CD14-positive monocyte (primary cell): ENCODE data around the gene BMP15. TPM values are rescaled to one million over a fixed set of nuclear protein-coding genes. Genes with fewer than 3 reads are reported as not detected.

Experiments used
- DNase-seq, 3 donors: peaks; one replicate each; pipeline ENCODE4 v3.0.0-alpha.2; 2011 to 2022
- H2AFZ ChIP-seq: 2 replicates; pipeline ENCODE4 v1.6.0; 2012; ENCODE audit warnings: mild to moderate bottlenecking, low read depth, low read length, inconsistent platforms; ENCODE audit not compliant: insufficient read depth, poor library complexity, severe bottlenecking
- H3K27ac ChIP-seq, 2 donors: 1 replicate in 1 of 2; 2 replicates in 1 of 2; pipeline ENCODE4 v1.5.1; 2012 to 2013; ENCODE audit warnings: low read length in 2 of 2, control low read depth in 1 of 2, inconsistent platforms in 1 of 2, low read depth in 1 of 2, mild to moderate bottlenecking in 1 of 2
- H3K27me3 ChIP-seq, 2 donors: one replicate each; pipeline versions ENCODE4 v1.6.0 to v1.6.1; 2011 to 2013; ENCODE audit warnings: low read length in 2 of 2; ENCODE audit not compliant: control insufficient read depth in 2 of 2, insufficient read depth in 2 of 2
- H3K36me3 ChIP-seq, 2 donors: replicated peaks in 1 of 2; 1 replicate in 1 of 2; 2 replicates in 1 of 2; pipeline versions ENCODE4 v1.5.1 to v1.6.1; 2012 to 2013; ENCODE audit warnings: low read length in 2 of 2, control low read depth in 1 of 2, inconsistent platforms in 1 of 2, mild to moderate bottlenecking in 1 of 2; ENCODE audit not compliant: insufficient read depth in 2 of 2, control insufficient read depth in 1 of 2
- H3K4me1 ChIP-seq, 2 donors: 1 replicate in 1 of 2; 2 replicates in 1 of 2; pipeline versions ENCODE4 v1.5.1 to v1.6.1; 2012 to 2013; ENCODE audit warnings: low read length in 2 of 2, control low read depth in 1 of 2, inconsistent platforms in 1 of 2, mild to moderate bottlenecking in 1 of 2, moderate library complexity in 1 of 2; ENCODE audit not compliant: insufficient read depth in 2 of 2, control insufficient read depth in 1 of 2
- H3K4me2 ChIP-seq: replicated peaks from 2 replicates; pipeline ENCODE3; 2012; ENCODE audit warnings: low read length, moderate library complexity, mild to moderate bottlenecking; ENCODE audit not compliant: poor library complexity, severe bottlenecking; ENCODE audit errors: extremely low read depth
- H3K4me3 ChIP-seq, 3 experiments: fragments of 200-600 bp in 1 of 3; sonication (generic) in 1 of 3; replicated peaks in 1 of 3; 1 replicate in 2 of 3; 2 replicates in 1 of 3; pipeline ENCODE4 v1.5.1; 2011 to 2013; ENCODE audit warnings: low read length in 3 of 3, mild to moderate bottlenecking in 3 of 3, control low read depth in 2 of 3, low read depth in 2 of 3, inconsistent platforms in 1 of 3, moderate library complexity in 1 of 3
- H3K79me2 ChIP-seq: 2 replicates; pipeline ENCODE4 v1.6.0; 2012; ENCODE audit warnings: mild to moderate bottlenecking, control low read depth, inconsistent platforms, low read length, moderate library complexity; ENCODE audit not compliant: insufficient read depth
- H3K9ac ChIP-seq: 2 replicates; pipeline ENCODE4 v1.6.0; 2017; ENCODE audit warnings: low read length, mild to moderate bottlenecking; ENCODE audit not compliant: insufficient read depth, poor library complexity, severe bottlenecking
- H3K9me3 ChIP-seq, 2 donors: replicated peaks in 1 of 2; 1 replicate in 1 of 2; 2 replicates in 1 of 2; pipeline versions ENCODE4 v1.5.1 to v1.6.1; 2012 to 2013; ENCODE audit warnings: low read length in 2 of 2, control low read depth in 1 of 2; ENCODE audit not compliant: control insufficient read depth in 1 of 2, insufficient read depth in 1 of 2
- H4K20me1 ChIP-seq: 2 replicates; pipeline ENCODE4 v1.6.0; 2012; ENCODE audit warnings: mild to moderate bottlenecking, low read length, control low read depth, moderate library complexity; ENCODE audit not compliant: insufficient read depth
- H3K27ac Mint-ChIP-seq, 7 donors: one replicate each; pipeline ENCODE4 v1.8.0; 2020; ENCODE audit warnings: mild to moderate bottlenecking in 7 of 7, mixed read lengths in 7 of 7, moderate library complexity in 6 of 7, inconsistent platforms in 2 of 7
- H3K27me3 Mint-ChIP-seq, 3 donors: one replicate each; pipeline ENCODE4 v1.8.0; 2021 to 2022; ENCODE audit warnings: low read depth in 3 of 3, mild to moderate bottlenecking in 3 of 3, mixed read lengths in 3 of 3, moderate library complexity in 3 of 3, inconsistent platforms in 1 of 3
- H3K36me3 Mint-ChIP-seq, 2 donors: one replicate each; pipeline ENCODE4 v1.8.0; 2020; ENCODE audit warnings: mixed read lengths in 2 of 2, inconsistent platforms in 1 of 2, mild to moderate bottlenecking in 1 of 2
- H3K4me1 Mint-ChIP-seq: one replicate; pipeline ENCODE4 v1.8.0; 2020; ENCODE audit warnings: mild to moderate bottlenecking, mixed read lengths
- H3K4me3 Mint-ChIP-seq, 2 donors: one replicate each; pipeline ENCODE4 v1.8.0; 2020; ENCODE audit warnings: mild to moderate bottlenecking in 2 of 2, mixed read lengths in 2 of 2, moderate library complexity in 1 of 2
- H3K9me3 Mint-ChIP-seq, 7 donors: one replicate each; pipeline ENCODE4 v1.8.0; 2020 to 2022; ENCODE audit warnings: mixed read lengths in 7 of 7, mild to moderate bottlenecking in 6 of 7, moderate library complexity in 6 of 7, inconsistent platforms in 2 of 7
- CTCF ChIP-seq: fragments of 200-600 bp; IDR thresholded peaks from one replicate; pipeline ENCODE4 v1.8.0; 2022; ENCODE audit warnings: antibody characterized with exemption, mild to moderate bottlenecking
- WGBS: methylation state at CpG from one replicate; pipeline ENCODE4 v1.1.5; 2013; ENCODE audit warnings: missing lambda C conversion rate; ENCODE audit not compliant: insufficient coverage; 5-methylcytosine and 5-hydroxymethylcytosine counted together
- intact Hi-C, 2 donors: fragments of 100-400 bp; cut with micrococcal nuclease; formaldehyde crosslinking; loops; one replicate each; pipeline versions ENCODE4 v1.15.0 to v1.15.1; 2023
- polyA plus RNA-seq, 3 donors: library from polyadenylated mRNA; depleted of rRNA in 1 of 3; unstranded in 2 of 3; stranded (reverse) in 1 of 3; fragments of 300-500 nt in 2 of 3; fragments of >200 nt in 1 of 3; fragmentation: Illumina TruSeq in 2 of 3; gene quantifications; 1 replicate in 2 of 3; 2 replicates in 1 of 3; pipeline ENCODE4 v1.2.3, GENCODE V29; 2012 to 2021

BMP15 gene
- polyA plus RNA-seq, 3 donors, result not detected

DNA sequence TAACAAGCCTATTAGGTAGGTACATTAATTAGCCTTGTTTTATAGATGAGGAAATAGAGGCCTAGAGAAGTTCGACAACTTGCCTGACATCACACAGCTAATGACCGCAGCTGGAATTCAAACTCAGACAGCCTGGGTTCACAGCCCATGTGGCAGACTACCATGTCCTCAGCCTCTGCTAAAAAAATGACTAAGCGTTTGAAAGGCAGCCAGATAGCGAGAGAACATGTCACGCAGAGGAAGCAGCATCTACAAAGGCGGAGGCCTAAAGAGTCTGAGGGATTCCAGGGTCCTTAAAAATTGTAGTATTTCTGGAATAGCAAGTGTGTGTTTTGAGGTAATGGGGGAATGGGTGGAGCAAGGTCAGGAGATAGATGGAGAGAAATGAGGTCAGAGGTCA, 33.2 kb upstream of the BMP15 start:
- no peaks in the 10 kb centered on the region for H3K9me3 ChIP-seq
- WGBS, result 94% methylated on average over 6 of the region's 6 CpGs
- intact Hi-C loops, result no loop called here
- no peak overlapping the region for H3K4me3 ChIP-seq
- no peaks in the 10 kb centered on the region for H3K4me1 ChIP-seq
- peaks cover 0 to 6% (median 1%) of the 10 kb centered on the region in 3 donors for H3K27me3 Mint-ChIP-seq
- H4K20me1 ChIP-seq, result no peaks in the 10 kb centered on the region
- TF ChIP-seq CTCF, result no peak
- peaks cover 2% of the 10 kb centered on the region for H3K4me1 Mint-ChIP-seq
- H3K27ac Mint-ChIP-seq, result no peak overlapping the region
- H2AFZ ChIP-seq, result no peak overlapping the region
- no peak overlapping the region for H3K4me3 Mint-ChIP-seq
- H3K9ac ChIP-seq, result no peak overlapping the region
- no peak for DNase-seq
- H3K27ac ChIP-seq, result no peak overlapping the region
- H3K36me3 ChIP-seq, result no peaks in the 10 kb centered on the region
- H3K27me3 ChIP-seq, result no peaks in the 10 kb centered on the region
- no peaks in the 10 kb centered on the region for H3K36me3 Mint-ChIP-seq
- no peaks in the 10 kb centered on the region for H3K9me3 Mint-ChIP-seq
- H3K4me2 ChIP-seq, result no peak overlapping the region
- no peaks in the 10 kb centered on the region for H3K79me2 ChIP-seq

DNA sequence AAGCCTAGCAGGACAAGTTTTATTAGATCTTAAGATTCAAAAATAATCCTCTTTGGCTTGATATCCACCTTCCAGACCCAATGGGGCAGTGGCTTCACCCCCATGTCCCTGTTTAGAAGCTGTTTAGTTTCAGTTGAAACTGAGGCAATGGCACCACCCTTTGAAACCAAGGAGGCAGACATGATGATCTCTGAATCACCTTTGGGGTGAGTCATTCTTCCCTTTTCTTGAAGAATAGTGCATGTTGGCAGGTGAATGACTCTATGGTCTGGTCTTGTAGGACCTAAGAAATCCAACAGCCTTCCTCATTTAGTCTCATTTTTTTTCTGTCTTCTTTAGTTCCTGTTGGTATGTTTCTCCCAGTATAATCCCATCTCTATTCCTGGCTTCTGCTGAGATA, 29.5 kb upstream of the BMP15 start:
- no peak for DNase-seq
- H3K9me3 ChIP-seq, result no peaks in the 10 kb centered on the region
- no peaks in the 10 kb centered on the region for H3K36me3 Mint-ChIP-seq
- H3K9ac ChIP-seq, result no peak overlapping the region
- H3K27ac ChIP-seq, result no peak overlapping the region
- H3K27me3 Mint-ChIP-seq, result peaks cover 1 to 5% (median 2%) of the 10 kb centered on the region in 3 donors
- H4K20me1 ChIP-seq, result no peaks in the 10 kb centered on the region
- no peak for TF ChIP-seq CTCF
- no peak overlapping the region for H3K27ac Mint-ChIP-seq
- H3K4me2 ChIP-seq, result no peak overlapping the region
- no peak overlapping the region for H3K4me3 Mint-ChIP-seq
- H3K36me3 ChIP-seq, result no peaks in the 10 kb centered on the region
- no peak overlapping the region for H2AFZ ChIP-seq
- H3K9me3 Mint-ChIP-seq, result no peaks in the 10 kb centered on the region
- intact Hi-C loops, result no loop called here
- H3K4me3 ChIP-seq, result no peak overlapping the region
- H3K79me2 ChIP-seq, result no peaks in the 10 kb centered on the region
- H3K27me3 ChIP-seq, result peaks cover 0 to 2% of the 10 kb centered on the region in 2 donors
- no peaks in the 10 kb centered on the region for H3K4me1 ChIP-seq
- H3K4me1 Mint-ChIP-seq, result peaks cover 2% of the 10 kb centered on the region
